ENCODE measurements around the gene KHDRBS1.

GRCh38 chr1:32045772-32046171 lies 32.1 kb downstream of the KHDRBS1 start:
- TF ChIP-seq POLR2AphosphoS5 (IDR thresholded peaks at IDR 0.05; ENCODE audit: low read depth, low read length) (no peak), POLR2A (IDR thresholded peaks at IDR 0.05; ENCODE audit: low read depth, low read length) (no peak)
